Stomach (tissue), 9 donors: ENCODE data around the gene TMEM151B. TPM values are rescaled to one million over a fixed set of nuclear protein-coding genes. Genes with fewer than 3 reads are reported as not detected.
A peak's percentile ranks its signal among the peaks of the same experiment; 100 is the strongest.

Source experiments
- DNase-seq, 2 donors: peaks; one replicate each; pipeline versions ENCODE4 v3.0.0 to v3.0.0-alpha.2; 2013 to 2019
- H3K27ac ChIP-seq, 5 donors: fragments of 200-600 bp in 4 of 5; sonication (generic) in 4 of 5; one replicate each; pipeline ENCODE4 v1.5.1; 2013 to 2019; ENCODE audit warnings: mild to moderate bottlenecking in 1 of 5, moderate library complexity in 1 of 5
- H3K27me3 ChIP-seq, 3 donors: fragments of 200-600 bp; sonication (generic); one replicate each; pipeline ENCODE4 v1.5.1; 2017 to 2019; ENCODE audit warnings: mixed run types in 1 of 3
- H3K36me3 ChIP-seq, 4 donors: fragments of 200-600 bp; sonication (generic); 1 replicate in 3 of 4; 2 replicates in 1 of 4; pipeline ENCODE4 v1.5.1; 2016 to 2019
- H3K4me1 ChIP-seq, 4 donors: fragments of 200-600 bp; sonication (generic); one replicate each; pipeline ENCODE4 v1.5.1; 2016 to 2019
- H3K4me3 ChIP-seq, 4 donors: fragments of 200-600 bp; sonication (generic) in 3 of 4; one replicate each; pipeline ENCODE4 v1.5.1; 2016 to 2019; ENCODE audit warnings: mild to moderate bottlenecking in 1 of 4
- H3K9me3 ChIP-seq, 4 donors: fragments of 200-600 bp; sonication (generic); one replicate each; pipeline ENCODE4 v1.5.1; 2016 to 2019
- EP300 ChIP-seq: sonication (generic); formaldehyde crosslinking; IDR thresholded peaks from one replicate; pipeline ENCODE4 v1.6.1; 2017; ENCODE audit warnings: antibody characterized with exemption
- POLR2A ChIP-seq, 4 donors: fragments of 450-650 bp; IDR thresholded peaks; one replicate each; pipeline ENCODE4 v1.6.1; 2016; ENCODE audit warnings: antibody characterized with exemption in 4 of 4, control low read depth in 2 of 4, mild to moderate bottlenecking in 1 of 4, moderate library complexity in 1 of 4
- POLR2AphosphoS5 ChIP-seq, 3 donors: sonication (generic); formaldehyde crosslinking; IDR thresholded peaks; one replicate each; pipeline ENCODE4 v1.6.1; 2016; ENCODE audit warnings: antibody characterized with exemption in 3 of 3
- WGBS, 5 donors: extraction: QIAGEN DNeasy Blood & Tissue Kit in 3 of 5; methylation state at CpG; one replicate each; pipeline versions ENCODE4 v1.1.5 to v1.1.7; 2013 to 2018; 5-methylcytosine and 5-hydroxymethylcytosine counted together
- intact Hi-C: fragments of 100-400 bp; cut with DNase I; formaldehyde crosslinking; loops from one replicate; pipeline ENCODE4 v1.15.1; 2023; ENCODE audit warnings: low total_unique reads
- polyA plus RNA-seq, 3 donors: library from polyadenylated mRNA; stranded (reverse); fragments of 200-250 nt; gene quantifications; one replicate each; pipeline ENCODE4 v1.2.3, GENCODE V29; 2013
- total RNA-seq, 5 donors: library from RNA; depleted of rRNA; stranded (reverse); fragments of >200 nt; gene quantifications; one replicate each; pipeline versions ENCODE4 v1.1.0 to v1.2.3, GENCODE V29; 2014 to 2016
- TF ChIP-seq, protein P1 (sequence below), 7 experiments: fragments of 450-650 bp in 4 of 7; fragments of 200-600 bp in 3 of 7; sonication (generic) in 3 of 7; IDR thresholded peaks; one replicate each; pipeline ENCODE4 v1.5.1; 2016 to 2019; ENCODE audit warnings: antibody characterized with exemption in 7 of 7, control low read depth in 2 of 7, mild to moderate bottlenecking in 1 of 7
- donor health status: healthy with polysubstance abuse.
- donor health status: Bipolar disorder and iron deficiency.
- donor health status: healthy.

The TMEM151B gene
- total and polyA plus RNA-seq, 8 donors, result 0.12 to 0.29 (median 0.23) TPM; not detected in 4

DNA sequence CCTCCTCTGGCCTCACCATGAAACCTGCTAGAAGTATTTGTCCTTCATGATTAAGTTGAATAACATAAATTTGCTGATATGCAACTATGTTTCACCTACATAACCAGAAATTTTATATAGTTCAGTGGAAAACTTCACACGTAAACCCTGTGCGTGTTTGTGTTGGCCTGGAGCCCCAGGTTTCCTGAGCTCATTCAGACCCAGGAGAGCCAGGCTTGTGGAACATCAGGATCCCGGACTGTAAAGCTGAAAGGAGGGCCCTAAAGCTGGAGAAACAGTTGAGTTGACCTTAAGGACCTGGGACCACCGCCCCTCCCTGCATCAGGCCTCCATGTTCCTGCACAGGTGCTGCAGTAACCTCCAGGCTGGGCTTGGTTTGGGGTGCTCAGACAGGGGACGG is 69.1 kb downstream of the TMEM151B start:
- Histone ChIP-seq H3K4me1 (peaks cover 6 to 11% (median 9%) of the 10 kb centered on the region in 4 donors), H3K27me3 (peaks cover 0 to 34% (median 16%) of the 10 kb centered on the region in 3 donors), H3K9me3 (no peaks in the 10 kb centered on the region), H3K4me3 (no peak overlapping the region), H3K27ac (no peak overlapping the region), H3K36me3 (no peaks in the 10 kb centered on the region)
- peak in 1 of 2 donors; percentile 67 for DNase-seq
- WGBS, 5 donors, result 45 to 72% (median 51%) methylated on average over 5 of the region's 5 CpGs
- TF ChIP-seq POLR2A (IDR thresholded peaks at IDR 0.05) (no peak), EP300 (no peak), POLR2AphosphoS5 (IDR thresholded peaks at IDR 0.05) (no peak)
- TF ChIP-seq, protein P1, sequence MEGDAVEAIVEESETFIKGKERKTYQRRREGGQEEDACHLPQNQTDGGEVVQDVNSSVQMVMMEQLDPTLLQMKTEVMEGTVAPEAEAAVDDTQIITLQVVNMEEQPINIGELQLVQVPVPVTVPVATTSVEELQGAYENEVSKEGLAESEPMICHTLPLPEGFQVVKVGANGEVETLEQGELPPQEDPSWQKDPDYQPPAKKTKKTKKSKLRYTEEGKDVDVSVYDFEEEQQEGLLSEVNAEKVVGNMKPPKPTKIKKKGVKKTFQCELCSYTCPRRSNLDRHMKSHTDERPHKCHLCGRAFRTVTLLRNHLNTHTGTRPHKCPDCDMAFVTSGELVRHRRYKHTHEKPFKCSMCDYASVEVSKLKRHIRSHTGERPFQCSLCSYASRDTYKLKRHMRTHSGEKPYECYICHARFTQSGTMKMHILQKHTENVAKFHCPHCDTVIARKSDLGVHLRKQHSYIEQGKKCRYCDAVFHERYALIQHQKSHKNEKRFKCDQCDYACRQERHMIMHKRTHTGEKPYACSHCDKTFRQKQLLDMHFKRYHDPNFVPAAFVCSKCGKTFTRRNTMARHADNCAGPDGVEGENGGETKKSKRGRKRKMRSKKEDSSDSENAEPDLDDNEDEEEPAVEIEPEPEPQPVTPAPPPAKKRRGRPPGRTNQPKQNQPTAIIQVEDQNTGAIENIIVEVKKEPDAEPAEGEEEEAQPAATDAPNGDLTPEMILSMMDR (IDR thresholded peaks at IDR 0.05), result no peak
- intact Hi-C loops, result no loop called here

DNA sequence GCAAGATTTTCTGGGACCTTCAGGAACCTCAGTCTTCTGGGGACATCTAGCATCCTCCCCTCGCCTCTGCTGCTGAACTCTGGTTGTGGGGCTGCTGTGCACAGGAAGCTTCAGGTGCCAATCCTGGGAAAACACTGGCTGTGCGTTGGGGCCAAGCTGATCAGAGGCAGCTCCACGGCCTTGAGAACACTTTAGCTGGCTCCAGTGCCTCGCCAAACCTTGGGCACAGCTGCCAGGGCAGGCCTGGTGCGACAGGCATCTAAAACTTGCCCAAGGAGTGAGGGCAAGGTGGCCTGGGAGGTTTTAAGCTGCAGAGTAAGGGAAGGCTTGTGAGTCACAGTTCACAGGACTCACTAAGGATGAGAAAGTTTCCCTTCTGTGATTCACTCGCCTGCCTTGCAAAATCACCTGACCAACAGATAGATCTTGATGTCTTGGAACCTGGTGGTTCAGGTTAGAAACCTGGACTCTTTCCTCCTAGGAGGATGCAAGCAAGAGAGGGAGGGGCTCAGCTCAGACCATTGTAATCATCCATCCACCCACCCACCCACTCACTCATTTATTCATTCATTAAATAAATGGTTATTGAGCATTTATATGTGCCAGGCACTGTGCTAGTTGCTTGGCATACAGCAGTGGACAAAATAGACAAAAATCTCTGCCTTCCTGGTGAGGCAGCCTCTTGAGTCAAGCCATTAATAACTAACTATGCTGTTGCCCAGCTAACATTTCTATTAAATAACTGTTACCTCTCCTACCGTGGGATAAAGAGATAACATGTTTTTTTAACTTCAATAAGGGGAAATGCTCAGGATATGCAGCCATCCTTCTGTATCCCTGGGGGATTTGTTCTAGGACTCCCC is 69.7 kb downstream of the TMEM151B start:
- WGBS, 5 donors, result 45 to 66% (median 61%) methylated on average over 7 of the region's 7 CpGs
- Histone ChIP-seq H3K27ac (no peak overlapping the region), H3K4me1 (peaks cover 6 to 11% (median 9%) of the 10 kb centered on the region in 4 donors), H3K4me3 (no peak overlapping the region), H3K27me3 (peaks cover 0 to 38% (median 16%) of the 10 kb centered on the region in 3 donors), H3K36me3 (no peaks in the 10 kb centered on the region), H3K9me3 (no peaks in the 10 kb centered on the region)
- TF ChIP-seq POLR2A (IDR thresholded peaks at IDR 0.05) (no peak), EP300 (no peak), POLR2AphosphoS5 (IDR thresholded peaks at IDR 0.05) (no peak)
- TF ChIP-seq, protein P1 (IDR thresholded peaks at IDR 0.05), result no peak
- intact Hi-C loops, result no loop called here
- no peak for DNase-seq

DNA sequence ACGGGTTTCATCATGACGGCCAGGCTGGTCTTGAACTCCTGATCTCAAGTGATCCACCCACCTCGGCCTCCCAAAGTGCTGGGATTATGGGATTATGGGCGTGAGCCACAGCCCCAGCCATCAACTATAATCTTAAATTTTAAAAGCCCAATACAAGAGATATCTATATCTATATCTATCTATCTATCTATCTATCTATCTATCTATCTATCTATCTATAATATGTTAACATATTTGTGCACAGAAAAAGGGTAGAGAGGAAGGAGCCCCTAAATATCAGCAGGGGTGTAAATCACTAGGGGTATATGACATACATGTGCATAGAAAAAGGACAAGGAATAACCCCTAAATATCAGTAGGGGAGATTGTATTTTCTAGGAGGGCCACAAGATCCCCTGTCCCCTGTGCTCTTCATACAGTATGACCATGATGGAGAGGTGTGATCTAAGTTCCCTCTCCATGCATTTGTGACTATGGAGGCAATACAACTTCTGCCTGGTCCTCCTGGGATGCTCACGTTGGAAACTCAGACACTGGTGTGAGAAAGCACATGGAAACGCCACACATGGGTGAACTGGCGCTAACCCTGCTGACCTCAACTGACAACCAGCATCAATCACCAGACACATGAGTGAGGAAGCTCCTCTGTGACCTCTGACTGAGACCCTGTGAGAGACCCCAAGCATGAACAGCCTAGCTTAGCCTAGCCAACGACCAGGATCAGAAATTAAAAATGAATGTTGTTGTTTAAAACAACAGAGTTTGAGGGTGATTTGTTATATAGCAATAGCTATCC is 71.0 kb downstream of the TMEM151B start:
- Histone ChIP-seq H3K9me3 (no peaks in the 10 kb centered on the region), H3K36me3 (no peaks in the 10 kb centered on the region), H3K27ac (no peak overlapping the region), H3K4me1 (peaks cover 6 to 11% (median 9%) of the 10 kb centered on the region in 4 donors), H3K4me3 (no peak overlapping the region), H3K27me3 (peaks cover 0 to 50% (median 16%) of the 10 kb centered on the region in 3 donors)
- TF ChIP-seq EP300, result no peak
- TF ChIP-seq POLR2AphosphoS5 (IDR thresholded peaks at IDR 0.05), result no peak
- TF ChIP-seq, protein P1 (IDR thresholded peaks at IDR 0.05), result no peak
- TF ChIP-seq POLR2A (IDR thresholded peaks at IDR 0.05), result no peak
- WGBS, 5 donors, result 60 to 65% (median 63%) methylated on average over 8 of the region's 8 CpGs
- DNase-seq, result no peak
- intact Hi-C loops, result no loop called here

DNA sequence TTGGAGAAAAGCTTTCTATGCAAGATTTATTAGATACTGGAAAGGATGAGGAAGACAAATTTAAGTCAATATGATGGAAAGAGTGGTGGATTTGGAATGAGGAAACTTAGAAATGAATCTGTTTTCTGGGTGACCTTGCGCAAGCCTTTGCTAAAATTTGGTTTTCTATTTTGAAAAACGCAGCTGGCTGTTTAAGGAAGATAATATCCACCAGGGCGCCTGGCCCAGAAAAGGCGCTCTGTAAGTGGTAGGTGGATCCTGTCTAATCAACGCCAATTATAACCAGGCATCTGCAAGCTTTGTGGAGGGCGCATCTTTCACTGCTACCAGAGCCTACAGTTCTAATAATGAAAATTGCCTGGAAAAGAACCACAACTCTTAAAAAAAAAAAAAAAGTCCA is 71.8 kb downstream of the TMEM151B start:
- intact Hi-C loops, result no loop called here
- 37 to 54% (median 43%) methylated on average over 6 of the region's 6 CpGs for WGBS, 5 donors
- Histone ChIP-seq H3K36me3 (no peaks in the 10 kb centered on the region), H3K4me1 (peaks cover 6 to 11% (median 9%) of the 10 kb centered on the region in 4 donors), H3K27me3 (peaks cover 0 to 53% (median 16%) of the 10 kb centered on the region in 3 donors), H3K9me3 (no peaks in the 10 kb centered on the region), H3K27ac (peak overlapping the region in 2 of 5 donors; percentile 17 to 26), H3K4me3 (peak overlapping the region; percentile 11 to 33 (median 25))
- TF ChIP-seq POLR2A (IDR thresholded peaks at IDR 0.05), result no peak
- TF ChIP-seq, protein P1 (IDR thresholded peaks at IDR 0.05), result no peak
- TF ChIP-seq POLR2AphosphoS5 (IDR thresholded peaks at IDR 0.05), result no peak
- TF ChIP-seq EP300, result no peak
- peak in 1 of 2 donors; percentile 37 for DNase-seq
